ENCODE measurements around the gene ERCC1.

- TF ChIP-seq CTCF (IDR thresholded peaks at IDR 0.05) (no peak), POLR2A (IDR thresholded peaks at IDR 0.05) (no peak)
Measured at GRCh38 chr19:45418802-45419201, 4.9 kb downstream of the ERCC1 start.

Data from adrenal gland (tissue), 5 donors.